H9 (cell line): ENCODE results near the gene TMPRSS15. TPM values are rescaled to one million over a fixed set of nuclear protein-coding genes. Genes with fewer than 3 reads are reported as not detected.

Experiments
- DNase-seq: peaks from one replicate; pipeline ENCODE4 v3.0.0-alpha.2; 2017
- H2AFZ ChIP-seq: one replicate; pipeline ENCODE4 v1.6.1; 2013; ENCODE audit warnings: mild to moderate bottlenecking, low read length, control low read depth, moderate library complexity
- H2AK5ac ChIP-seq: 2 replicates; pipeline ENCODE4 v1.6.1; 2013; ENCODE audit warnings: low read length, control low read depth, mixed read lengths; ENCODE audit not compliant: insufficient read length
- H2BK120ac ChIP-seq: one replicate; pipeline ENCODE4 v1.6.1; 2013; ENCODE audit warnings: low read depth, mild to moderate bottlenecking, low read length, control low read depth, inconsistent platforms; ENCODE audit not compliant: poor library complexity, severe bottlenecking
- H2BK12ac ChIP-seq: 2 replicates; pipeline ENCODE4 v1.6.1; 2013; ENCODE audit warnings: low read length, control low read depth, mixed read lengths, low read depth; ENCODE audit not compliant: insufficient read length
- H2BK15ac ChIP-seq: 2 replicates; pipeline ENCODE4 v1.6.1; 2013; ENCODE audit warnings: low read depth, low read length, control low read depth
- H2BK20ac ChIP-seq: one replicate; pipeline ENCODE4 v1.6.1; 2013; ENCODE audit warnings: low read depth, mild to moderate bottlenecking, low read length, control low read depth, inconsistent platforms; ENCODE audit not compliant: poor library complexity, severe bottlenecking
- H2BK5ac ChIP-seq: 2 replicates; pipeline ENCODE4 v1.6.1; 2013; ENCODE audit warnings: low read length, control low read depth, mixed read lengths; ENCODE audit not compliant: insufficient read length
- H3K14ac ChIP-seq: 2 replicates; pipeline ENCODE4 v1.6.1; 2013; ENCODE audit warnings: low read length, control low read depth; ENCODE audit not compliant: insufficient read depth
- H3K18ac ChIP-seq: 2 replicates; pipeline ENCODE4 v1.6.1; 2013; ENCODE audit warnings: low read depth, mild to moderate bottlenecking, mixed read lengths, low read length, control low read depth; ENCODE audit not compliant: insufficient read length
- H3K23ac ChIP-seq: 2 replicates; pipeline ENCODE4 v1.6.1; 2013; ENCODE audit warnings: low read length, control low read depth, mixed read lengths, low read depth; ENCODE audit not compliant: insufficient read length
- H3K23me2 ChIP-seq: 2 replicates; pipeline ENCODE4 v1.6.1; 2013; ENCODE audit warnings: low read depth, mild to moderate bottlenecking, mixed read lengths, low read length, control low read depth; ENCODE audit not compliant: insufficient read length, poor library complexity, severe bottlenecking
- H3K27ac ChIP-seq: 2 replicates; pipeline ENCODE4 v1.5.1; 2013; ENCODE audit warnings: low read length, control low read depth, mixed read lengths, low read depth; ENCODE audit not compliant: insufficient read length
- H3K27me3 ChIP-seq: 2 replicates; pipeline ENCODE4 v1.6.1; 2013; ENCODE audit warnings: low read length, control low read depth, inconsistent platforms; ENCODE audit not compliant: insufficient read depth
- H3K4ac ChIP-seq: 2 replicates; pipeline ENCODE4 v1.6.1; 2013; ENCODE audit warnings: low read depth, mild to moderate bottlenecking, control low read depth, inconsistent platforms, low read length, moderate library complexity
- H3K4me1 ChIP-seq: 2 replicates; pipeline ENCODE4 v1.6.1; 2013; ENCODE audit warnings: low read length, control low read depth, inconsistent platforms; ENCODE audit not compliant: insufficient read depth
- H3K4me2 ChIP-seq: 2 replicates; pipeline ENCODE4 v1.6.1; 2013; ENCODE audit warnings: low read length, control low read depth, mixed read lengths; ENCODE audit not compliant: insufficient read length, insufficient read depth
- H3K56ac ChIP-seq: 2 replicates; pipeline ENCODE4 v1.6.1; 2013; ENCODE audit warnings: low read depth, mild to moderate bottlenecking, mixed read lengths, low read length, control low read depth; ENCODE audit not compliant: insufficient read length
- H3K79me1 ChIP-seq: 2 replicates; pipeline ENCODE4 v1.6.1; 2013; ENCODE audit warnings: low read depth, mild to moderate bottlenecking, moderate library complexity, low read length, control low read depth, inconsistent platforms; ENCODE audit not compliant: insufficient read depth, poor library complexity, severe bottlenecking
- H3K79me2 ChIP-seq: 2 replicates; pipeline ENCODE4 v1.6.1; 2013; ENCODE audit warnings: low read length, control low read depth, inconsistent platforms; ENCODE audit not compliant: insufficient read depth
- H3K9ac ChIP-seq: 2 replicates; pipeline ENCODE4 v1.6.1; 2013; ENCODE audit warnings: low read length, control low read depth, mixed read lengths; ENCODE audit not compliant: insufficient read length; ENCODE audit errors: extremely low read depth
- H3K9me3 ChIP-seq: one replicate; pipeline ENCODE4 v1.6.1; 2013; ENCODE audit warnings: low read depth, low read length, inconsistent platforms; ENCODE audit not compliant: control insufficient read depth
- H3T11ph ChIP-seq: one replicate; pipeline ENCODE4 v1.6.1; 2013; ENCODE audit warnings: mild to moderate bottlenecking, low read length, control low read depth, inconsistent platforms
- H4K20me1 ChIP-seq: one replicate; pipeline ENCODE4 v1.6.1; 2013; ENCODE audit not compliant: control insufficient read depth, insufficient read length, insufficient read depth
- H4K5ac ChIP-seq: 2 replicates; pipeline ENCODE4 v1.6.1; 2013; ENCODE audit warnings: low read depth, mild to moderate bottlenecking, mixed read lengths, low read length, control low read depth; ENCODE audit not compliant: insufficient read length
- H4K8ac ChIP-seq: replicated peaks from 2 replicates; pipeline ENCODE4 v1.6.1; 2013; ENCODE audit warnings: low read length, control low read depth, mixed read lengths, low read depth; ENCODE audit not compliant: insufficient read length
- H4K91ac ChIP-seq: 2 replicates; pipeline ENCODE4 v1.6.1; 2013; ENCODE audit warnings: low read depth, mild to moderate bottlenecking, moderate library complexity, mixed read lengths, low read length, control low read depth; ENCODE audit not compliant: insufficient read length
- H3K27ac Mint-ChIP-seq, 3 experiments: 2 replicates in 2 of 3; 3 replicates in 1 of 3; pipeline ENCODE4 v1.8.0; 2020 to 2021; ENCODE audit warnings: mixed read lengths in 3 of 3, mild to moderate bottlenecking in 1 of 3, moderate library complexity in 1 of 3
- H3K27me3 Mint-ChIP-seq: 2 replicates; pipeline ENCODE4 v1.8.0; 2021; ENCODE audit warnings: low read depth, mild to moderate bottlenecking, moderate library complexity, mixed read lengths
- H3K36me3 Mint-ChIP-seq, 3 experiments: 2 replicates in 2 of 3; 3 replicates in 1 of 3; pipeline ENCODE4 v1.8.0; 2020 to 2021; ENCODE audit warnings: low read depth in 3 of 3, mixed read lengths in 3 of 3; ENCODE audit not compliant: insufficient read depth in 1 of 3
- H3K4me1 Mint-ChIP-seq, 2 experiments: 2 replicates each; pipeline ENCODE4 v1.8.0; 2020; ENCODE audit warnings: mixed read lengths in 2 of 2
- H3K4me3 Mint-ChIP-seq, 2 experiments: 2 replicates in 1 of 2; 3 replicates in 1 of 2; pipeline ENCODE4 v1.8.0; 2020 to 2021; ENCODE audit warnings: mild to moderate bottlenecking in 2 of 2, mixed read lengths in 2 of 2, moderate library complexity in 1 of 2
- H3K9me3 Mint-ChIP-seq, 2 experiments: 2 replicates in 1 of 2; 3 replicates in 1 of 2; pipeline ENCODE4 v1.8.0; 2020; ENCODE audit warnings: mild to moderate bottlenecking in 2 of 2, mixed read lengths in 2 of 2, moderate library complexity in 1 of 2
- CTCF ChIP-seq: fragments of 200-600 bp; sonication (generic); conservative IDR thresholded peaks from 3 replicates; pipeline ENCODE4 v1.8.0; 2021; ENCODE audit warnings: antibody characterized with exemption, mild to moderate bottlenecking
- WGBS: extraction: QIAGEN DNeasy Blood & Tissue Kit; methylation state at CpG from one replicate; pipeline ENCODE4 v1.1.7; 2013; ENCODE audit warnings: missing lambda C conversion rate, low lambda C conversion rate, mixed read lengths; ENCODE audit not compliant: insufficient read length; ENCODE audit errors: extremely low coverage; 5-methylcytosine and 5-hydroxymethylcytosine counted together
- total RNA-seq: library from RNA; stranded (reverse); gene quantifications from 2 replicates; pipeline ENCODE4 v1.2.1, GENCODE V29; 2021

Gene TMPRSS15
- total RNA-seq, 1 experiment from 2014 or later, result not detected

GRCh38 chr21:18249672-18250071 lies 153.9 kb downstream of the TMPRSS15 start:
- H3K27ac ChIP-seq, result no peak overlapping the region
- H3K23ac ChIP-seq, result no peak overlapping the region
- H2BK20ac ChIP-seq, result no peak overlapping the region
- no peak overlapping the region for H3K4me2 ChIP-seq
- H3K56ac ChIP-seq, result no peak overlapping the region
- no peak overlapping the region for H3K9ac ChIP-seq
- peaks cover 3 to 8% of the 10 kb centered on the region in 2 experiments; a peak in 3 of 4 replicates for H3K4me1 Mint-ChIP-seq
- no peak overlapping the region for H3K27ac Mint-ChIP-seq
- no peak overlapping the region for H3K4me3 Mint-ChIP-seq
- H3K14ac ChIP-seq, result no peak overlapping the region
- H3K27me3 Mint-ChIP-seq, result peaks cover 24% of the 10 kb centered on the region
- H3K79me1 ChIP-seq, result no peaks in the 10 kb centered on the region
- no peak overlapping the region for H4K5ac ChIP-seq
- H4K8ac ChIP-seq, result no peak overlapping the region
- TF ChIP-seq CTCF, result peak; percentile 70
- H3K9me3 Mint-ChIP-seq, result no peaks in the 10 kb centered on the region
- peaks cover 11% of the 10 kb centered on the region for H3K23me2 ChIP-seq
- no peak overlapping the region for H2BK15ac ChIP-seq
- DNase-seq, result no peak
- H3K4me1 ChIP-seq, result no peaks in the 10 kb centered on the region
- peaks cover 13% of the 10 kb centered on the region; the same call in 1 of the 2 replicates for H3K27me3 ChIP-seq
- no peak overlapping the region for H2BK12ac ChIP-seq
- no peaks in the 10 kb centered on the region for H3K79me2 ChIP-seq
- H3K4ac ChIP-seq, result no peak overlapping the region
- no peak overlapping the region for H2AK5ac ChIP-seq
- WGBS, result no CpG with 5 or more reads among the region's 2 CpGs
- H3K36me3 Mint-ChIP-seq, result no peaks in the 10 kb centered on the region
- no peak overlapping the region for H3T11ph ChIP-seq
- H2BK5ac ChIP-seq, result no peak overlapping the region
- H3K9me3 ChIP-seq, result no peaks in the 10 kb centered on the region
- H2AFZ ChIP-seq, result no peak overlapping the region
- no peaks in the 10 kb centered on the region for H4K20me1 ChIP-seq
- H4K91ac ChIP-seq, result no peak overlapping the region
- H2BK120ac ChIP-seq, result no peak overlapping the region
- H3K18ac ChIP-seq, result no peak overlapping the region
